ENCODE measurements around the gene GGA3.

The GGA3 gene

DNA sequence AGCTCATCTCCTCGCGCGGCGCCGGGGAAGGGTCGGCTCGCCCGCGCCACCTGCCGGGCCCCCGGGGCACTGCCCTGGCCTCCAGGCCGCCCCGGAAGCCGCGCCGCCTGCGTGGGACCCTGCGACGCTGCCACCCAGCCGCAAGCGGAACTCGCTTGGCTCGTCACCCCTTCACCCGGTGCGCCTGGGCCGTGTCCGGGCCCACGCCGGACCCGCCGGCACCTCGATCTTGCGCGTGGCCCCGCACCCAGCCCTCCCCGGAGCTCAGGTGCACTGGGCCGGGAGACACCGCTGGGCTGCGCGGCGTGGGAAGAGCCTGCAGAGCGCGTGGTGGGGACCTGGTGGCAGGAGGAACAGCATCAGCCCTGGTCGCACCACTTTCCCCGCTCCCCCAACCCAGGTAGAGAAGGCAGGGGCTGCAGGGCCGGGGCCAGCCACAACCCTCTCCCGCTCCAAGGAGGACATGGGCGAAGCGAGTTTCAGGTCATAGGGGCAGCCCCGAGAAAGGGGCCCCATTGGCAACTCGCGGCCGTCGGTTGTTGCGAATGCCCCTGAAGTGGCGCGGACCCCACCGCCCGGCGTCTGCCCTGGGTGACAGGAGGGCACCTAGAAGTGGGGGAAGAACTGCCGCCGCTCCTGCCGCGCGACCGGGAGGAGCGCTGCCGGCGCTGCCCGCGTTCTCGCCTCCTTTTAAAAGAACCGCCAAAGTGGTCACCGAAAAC lies 10.0 kb upstream of the GGA3 start:
- TF ChIP-seq, protein P1, sequence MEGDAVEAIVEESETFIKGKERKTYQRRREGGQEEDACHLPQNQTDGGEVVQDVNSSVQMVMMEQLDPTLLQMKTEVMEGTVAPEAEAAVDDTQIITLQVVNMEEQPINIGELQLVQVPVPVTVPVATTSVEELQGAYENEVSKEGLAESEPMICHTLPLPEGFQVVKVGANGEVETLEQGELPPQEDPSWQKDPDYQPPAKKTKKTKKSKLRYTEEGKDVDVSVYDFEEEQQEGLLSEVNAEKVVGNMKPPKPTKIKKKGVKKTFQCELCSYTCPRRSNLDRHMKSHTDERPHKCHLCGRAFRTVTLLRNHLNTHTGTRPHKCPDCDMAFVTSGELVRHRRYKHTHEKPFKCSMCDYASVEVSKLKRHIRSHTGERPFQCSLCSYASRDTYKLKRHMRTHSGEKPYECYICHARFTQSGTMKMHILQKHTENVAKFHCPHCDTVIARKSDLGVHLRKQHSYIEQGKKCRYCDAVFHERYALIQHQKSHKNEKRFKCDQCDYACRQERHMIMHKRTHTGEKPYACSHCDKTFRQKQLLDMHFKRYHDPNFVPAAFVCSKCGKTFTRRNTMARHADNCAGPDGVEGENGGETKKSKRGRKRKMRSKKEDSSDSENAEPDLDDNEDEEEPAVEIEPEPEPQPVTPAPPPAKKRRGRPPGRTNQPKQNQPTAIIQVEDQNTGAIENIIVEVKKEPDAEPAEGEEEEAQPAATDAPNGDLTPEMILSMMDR (IDR thresholded peaks at IDR 0.05; ENCODE audit: low read depth, low read length) = peak; percentile 28; the same call in 1 of the 2 replicates
- peak overlapping the region; percentile 87 for H3K4me3 ChIP-seq (ENCODE audit: low read depth, low read length)

DNA sequence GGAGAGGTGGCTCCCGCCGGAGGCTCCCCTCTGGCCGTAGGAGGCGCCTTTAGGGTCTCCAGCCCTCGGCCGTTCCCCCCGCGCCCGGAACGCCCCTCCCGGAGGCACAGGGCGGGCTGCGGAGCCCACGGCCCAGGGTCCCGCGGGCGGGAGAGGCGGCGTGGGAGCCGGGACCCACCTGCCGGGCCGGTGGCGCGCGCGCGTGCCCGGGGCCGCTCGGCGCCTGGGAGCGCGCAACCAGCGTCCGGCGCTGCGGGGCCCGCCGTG lies 9.5 kb upstream of the GGA3 start, which contains the start of gene MIF4GD:
Gene MIF4GD, minus strand, starts transcription at position 266 of the 267 bp plus-strand sequence. CDS start 1,036 bp downstream, outside the sequence.
- H3K4me3 ChIP-seq (ENCODE audit: low read depth, low read length) = peak within 1 kb of the TSS; percentile 87
- TF ChIP-seq, protein P1 (IDR thresholded peaks at IDR 0.05; ENCODE audit: low read depth, low read length) = no peak

DNA sequence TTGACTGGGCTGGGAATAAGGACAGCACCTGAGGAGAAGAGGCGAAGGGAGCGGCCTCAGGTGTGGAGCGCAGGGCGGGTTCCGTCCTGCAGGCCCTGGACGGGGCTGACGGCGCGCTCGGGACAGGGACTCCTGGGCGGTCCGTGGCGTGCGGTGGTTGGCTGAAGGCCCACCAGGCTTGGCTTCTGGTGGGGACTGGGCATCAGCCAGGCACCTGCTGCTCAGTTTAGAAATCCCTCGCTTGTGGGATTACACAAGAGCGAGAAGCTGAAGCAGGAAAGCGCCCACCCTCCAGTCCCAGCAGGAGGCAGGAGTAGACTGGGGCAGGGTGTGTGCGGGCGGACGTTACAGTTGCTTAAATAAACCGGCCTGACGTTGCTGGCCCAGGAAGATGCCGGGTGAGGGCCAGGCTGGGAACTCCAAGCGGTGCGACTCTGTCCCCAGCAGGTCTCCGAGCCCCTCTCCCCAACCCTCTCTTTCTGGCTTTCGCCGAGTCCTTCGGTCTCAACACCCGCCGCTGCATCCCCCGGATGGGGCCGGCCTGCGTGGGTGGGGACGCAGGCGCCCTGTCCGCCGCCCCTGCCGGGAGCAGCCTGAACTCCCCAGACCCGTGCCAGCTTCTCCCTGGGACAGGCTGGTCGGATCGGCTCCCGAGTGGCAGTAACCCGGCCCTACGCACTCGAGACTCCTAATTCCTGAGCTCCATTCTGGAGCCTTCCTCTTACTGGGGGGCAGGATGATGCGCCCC lies 9.0 kb upstream of the GGA3 start:
- TF ChIP-seq, protein P1 (IDR thresholded peaks at IDR 0.05; ENCODE audit: low read depth, low read length) = peak; percentile 41
- H3K4me3 ChIP-seq (ENCODE audit: low read depth, low read length) = peak overlapping the region; percentile 87

DNA sequence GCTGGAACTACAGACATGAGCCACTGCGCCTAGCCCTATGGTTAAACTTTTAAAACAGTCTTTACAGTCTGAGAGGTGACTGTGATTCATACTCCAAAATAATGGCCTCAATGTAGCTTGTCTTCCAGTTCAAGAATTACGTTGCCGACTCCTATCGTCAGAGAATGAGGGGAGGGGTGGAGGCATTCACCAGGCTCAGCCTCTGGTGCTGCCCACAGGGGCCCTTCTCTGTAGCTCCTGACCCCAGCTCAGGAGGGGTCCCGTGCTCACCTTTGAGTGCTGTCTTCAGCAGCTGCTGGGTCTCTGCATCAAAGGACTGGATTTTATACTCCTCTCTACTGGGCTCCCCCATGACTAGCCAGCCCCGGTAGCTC lies 8.4 kb upstream of the GGA3 start:
- TF ChIP-seq, protein P1 (IDR thresholded peaks at IDR 0.05; ENCODE audit: low read depth, low read length) = no peak
- peak overlapping the region; percentile 87 for H3K4me3 ChIP-seq (ENCODE audit: low read depth, low read length)

DNA sequence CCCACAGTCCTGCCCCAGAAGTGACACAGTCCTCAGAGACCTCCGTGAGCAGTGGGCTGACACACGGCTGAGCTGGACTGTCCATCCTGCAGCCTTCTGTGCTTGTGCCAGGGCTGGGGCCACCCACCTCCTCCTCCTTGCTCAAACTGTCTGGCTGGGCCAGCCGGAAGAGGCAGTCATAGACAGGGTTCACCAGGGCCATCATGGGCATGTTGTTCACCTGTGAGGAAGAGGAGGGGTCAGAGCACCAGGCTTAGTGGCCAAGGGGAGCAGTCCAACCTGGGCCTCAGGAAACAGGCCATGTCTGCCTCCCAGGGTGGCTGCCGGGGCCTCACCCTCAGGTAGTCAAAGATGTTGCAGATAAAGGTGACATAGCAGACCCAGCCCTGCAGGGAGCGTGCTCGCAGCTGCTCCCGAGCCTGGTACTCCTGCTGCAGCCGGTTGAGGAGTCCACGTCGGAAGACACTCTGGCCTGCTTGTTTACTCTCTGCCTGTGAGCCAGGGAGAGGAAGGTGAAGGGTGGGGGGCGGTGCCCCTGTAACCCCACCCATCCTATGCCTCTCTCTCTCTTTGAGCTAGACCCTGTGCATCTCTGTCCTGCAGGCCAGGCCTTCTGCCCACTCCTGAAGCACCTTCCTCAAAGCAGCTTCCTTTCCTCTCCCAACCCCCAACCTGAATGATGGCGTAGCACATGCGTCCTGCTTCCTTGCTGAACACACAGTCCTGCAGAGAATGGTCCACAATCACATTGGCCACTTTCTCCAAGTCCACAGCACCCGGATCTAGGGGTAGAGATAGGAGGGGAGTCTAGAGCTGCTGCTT lies 6.2 kb upstream of the GGA3 start:
- H3K4me3 ChIP-seq (ENCODE audit: low read depth, low read length) = no peak overlapping the region
- TF ChIP-seq, protein P1 (IDR thresholded peaks at IDR 0.05; ENCODE audit: low read depth, low read length) = no peak

DNA sequence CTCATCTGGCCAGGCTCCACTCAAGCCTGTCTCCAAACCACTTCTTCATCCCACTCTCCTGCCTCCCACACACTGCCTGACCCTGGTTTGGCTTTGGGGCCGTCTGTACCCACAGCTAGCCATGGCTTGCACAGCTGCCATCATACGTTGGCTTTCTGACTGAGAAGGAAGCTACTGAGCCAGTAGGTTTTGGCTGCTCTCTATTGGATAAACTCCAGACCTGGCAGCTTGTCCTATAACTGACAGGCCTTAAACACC lies 5.7 kb upstream of the GGA3 start:
- no peak overlapping the region for H3K4me3 ChIP-seq (ENCODE audit: low read depth, low read length)
- TF ChIP-seq, protein P1 (IDR thresholded peaks at IDR 0.05; ENCODE audit: low read depth, low read length) = no peak

All from WI38 (cell line).